Spinal cord (tissue), 10 donors: Measurements from ENCODE around the gene GNS. TPM values are rescaled to one million over a fixed set of nuclear protein-coding genes. Genes with fewer than 3 reads are reported as not detected.

Source experiments
- DNase-seq, 6 donors: peaks; one replicate each; pipeline versions ENCODE4 v3.0.0 to v3.0.0-alpha.2; 2013 to 2015; ENCODE audit warnings: low spot score in 6 of 6, low read depth in 4 of 6
- H3K27ac ChIP-seq: one replicate; pipeline ENCODE4 v1.5.1; 2013; ENCODE audit warnings: low read depth, low read length, control low read depth
- H3K27me3 ChIP-seq: one replicate; pipeline ENCODE4 v1.6.1; 2013; ENCODE audit warnings: low read length; ENCODE audit not compliant: control insufficient read depth, insufficient read depth
- H3K36me3 ChIP-seq: one replicate; pipeline ENCODE4 v1.6.1; 2013; ENCODE audit warnings: low read length; ENCODE audit not compliant: control insufficient read depth, insufficient read depth
- H3K4me1 ChIP-seq: one replicate; pipeline ENCODE4 v1.6.1; 2013; ENCODE audit warnings: low read length; ENCODE audit not compliant: control insufficient read depth, insufficient read depth
- H3K4me3 ChIP-seq: one replicate; pipeline ENCODE4 v1.5.1; 2013; ENCODE audit warnings: low read depth, low read length, control low read depth
- H3K9me3 ChIP-seq: one replicate; pipeline ENCODE4 v1.6.1; 2013; ENCODE audit warnings: low read length; ENCODE audit not compliant: control insufficient read depth, insufficient read depth
- WGBS: methylation state at CpG from one replicate; pipeline ENCODE4 v1.1.5; 2013; ENCODE audit warnings: missing lambda C conversion rate; ENCODE audit not compliant: insufficient coverage; 5-methylcytosine and 5-hydroxymethylcytosine counted together
- polyA plus RNA-seq, 2 donors: library from polyadenylated mRNA; unstranded; fragments of 120-200 nt; gene quantifications; one replicate each; pipeline ENCODE4 v1.2.1, GENCODE V29; 2013; ENCODE audit not compliant: insufficient read length in 2 of 2
- total RNA-seq, 2 donors: library from RNA; depleted of rRNA in 1 of 2; stranded (reverse); fragments of 120-200 nt in 1 of 2; fragments of >200 nt in 1 of 2; gene quantifications; one replicate each; pipeline versions ENCODE4 v1.2.3 to v1.2.4, GENCODE V29; 2013 to 2014
- donor health status: healthy.

The GNS gene
- total and polyA plus RNA-seq, 4 donors = 50.0 to 103 (median 74.6) TPM

DNA sequence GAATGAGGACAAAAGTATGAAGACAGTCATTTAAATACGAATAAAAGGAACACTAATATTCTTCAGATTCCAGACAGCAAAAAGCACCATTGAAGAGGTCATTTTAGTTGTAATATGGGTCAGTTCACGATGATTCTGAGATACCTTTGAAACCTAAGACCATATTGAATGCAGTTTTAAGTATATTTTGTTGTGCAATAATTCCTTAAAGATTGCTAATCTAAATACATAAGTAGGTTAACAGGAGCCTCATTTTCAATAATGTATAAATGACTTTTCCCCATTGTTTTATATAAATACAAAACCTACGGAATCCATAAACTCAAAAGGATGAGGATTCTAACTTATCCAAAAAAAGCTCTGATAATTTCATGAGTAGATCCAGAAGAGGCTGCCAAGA, 5.8 kb downstream of the GNS start:
- Histone ChIP-seq H3K9me3 (no peaks in the 10 kb centered on the region), H3K4me1 (peaks cover 7% of the 10 kb centered on the region), H3K27me3 (no peaks in the 10 kb centered on the region), H3K4me3 (no peak overlapping the region), H3K36me3 (peaks cover 14% of the 10 kb centered on the region), H3K27ac (no peak overlapping the region)
- WGBS = no CpG with 5 or more reads among the region's 3 CpGs
- DNase-seq = no peak

DNA sequence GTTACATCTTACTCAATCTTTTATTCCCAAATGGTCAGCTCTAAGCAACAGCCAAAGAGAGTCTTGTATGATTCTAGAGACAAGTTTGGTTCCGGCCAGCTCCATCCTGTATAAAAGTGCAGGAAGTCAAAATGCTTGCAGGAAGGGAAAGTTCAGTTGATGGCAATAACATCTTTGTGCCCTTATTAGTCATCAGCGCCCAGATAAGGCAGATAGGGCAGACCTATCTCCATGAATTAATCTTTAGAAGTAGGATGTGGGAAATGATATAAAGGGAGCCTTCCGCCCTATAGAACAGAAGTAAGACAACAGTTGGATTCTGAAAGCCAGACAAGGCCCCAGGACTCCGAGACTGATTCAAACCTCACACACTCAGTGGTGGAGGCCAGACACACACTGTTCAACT, 6.4 kb downstream of the GNS start:
- Histone ChIP-seq H3K9me3 (no peaks in the 10 kb centered on the region), H3K27me3 (no peaks in the 10 kb centered on the region), H3K4me3 (no peak overlapping the region), H3K27ac (no peak overlapping the region), H3K36me3 (peaks cover 19% of the 10 kb centered on the region), H3K4me1 (peaks cover 1% of the 10 kb centered on the region)
- WGBS = 90% methylated on average over 3 of the region's 4 CpGs
- no peak for DNase-seq

DNA sequence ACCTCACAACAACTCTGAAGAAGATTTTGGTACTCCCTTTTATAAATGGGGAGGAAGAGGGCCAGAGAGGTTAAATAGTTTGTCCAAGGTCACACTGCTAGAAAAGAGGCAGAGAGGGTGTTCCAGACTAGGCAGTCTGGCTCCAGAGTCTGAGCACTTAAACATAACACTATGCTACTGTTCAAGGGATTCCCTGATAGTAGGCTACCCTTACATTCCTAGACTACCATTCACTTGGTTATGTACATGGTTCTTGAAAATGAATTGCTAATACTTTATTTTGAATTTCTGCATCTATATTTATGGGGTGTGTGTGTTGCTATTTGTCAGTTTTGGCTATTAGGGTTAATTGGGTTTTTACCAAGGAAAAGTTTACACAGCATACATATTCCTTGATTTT, 7.2 kb downstream of the GNS start:
- H3K27ac ChIP-seq = no peak overlapping the region
- DNase-seq = no peak
- H3K4me1 ChIP-seq = no peaks in the 10 kb centered on the region
- H3K4me3 ChIP-seq = no peak overlapping the region
- H3K9me3 ChIP-seq = no peaks in the 10 kb centered on the region
- peaks cover 19% of the 10 kb centered on the region for H3K36me3 ChIP-seq
- no peaks in the 10 kb centered on the region for H3K27me3 ChIP-seq

DNA sequence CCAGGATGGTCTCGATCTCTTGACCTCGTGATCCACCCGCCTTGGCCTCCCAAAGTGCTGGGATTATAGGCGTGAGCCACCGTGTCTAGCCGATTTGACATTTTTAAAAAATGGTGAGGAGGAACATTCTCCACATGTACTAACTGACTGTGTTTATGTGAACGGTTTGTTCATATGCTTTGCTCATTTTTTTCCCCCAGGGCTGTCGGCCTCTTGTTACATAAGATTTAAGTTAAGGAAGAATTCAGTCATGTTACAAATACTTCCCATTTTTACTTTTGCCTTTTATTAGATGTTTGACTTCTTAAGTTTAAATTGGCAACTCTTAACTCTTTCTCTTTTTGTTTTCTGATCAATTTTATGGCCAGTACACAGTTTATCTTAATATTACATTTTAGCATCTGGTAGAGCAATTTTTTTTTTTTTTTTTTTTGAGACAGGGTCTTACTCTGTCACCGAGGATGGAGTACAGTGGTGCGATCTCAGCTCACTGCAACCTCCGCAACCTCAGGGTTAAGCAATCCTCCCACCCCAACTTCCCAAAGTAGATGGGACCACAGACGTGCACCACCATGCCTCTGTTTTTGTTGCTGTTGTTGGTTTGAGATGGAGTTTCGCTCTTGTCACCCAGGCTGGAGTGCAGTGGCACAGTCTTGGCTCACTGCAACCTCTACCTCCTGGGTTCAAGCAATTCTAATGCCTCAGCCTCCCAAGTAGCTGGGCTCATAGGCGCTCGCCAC, 9.6 kb downstream of the GNS start:
- DNase-seq = no peak
- no peak overlapping the region for H3K4me3 ChIP-seq
- no peaks in the 10 kb centered on the region for H3K9me3 ChIP-seq
- no CpG with 5 or more reads among the region's 15 CpGs for WGBS
- peaks cover 23% of the 10 kb centered on the region for H3K36me3 ChIP-seq
- H3K27me3 ChIP-seq = no peaks in the 10 kb centered on the region
- no peaks in the 10 kb centered on the region for H3K4me1 ChIP-seq
- H3K27ac ChIP-seq = no peak overlapping the region

DNA sequence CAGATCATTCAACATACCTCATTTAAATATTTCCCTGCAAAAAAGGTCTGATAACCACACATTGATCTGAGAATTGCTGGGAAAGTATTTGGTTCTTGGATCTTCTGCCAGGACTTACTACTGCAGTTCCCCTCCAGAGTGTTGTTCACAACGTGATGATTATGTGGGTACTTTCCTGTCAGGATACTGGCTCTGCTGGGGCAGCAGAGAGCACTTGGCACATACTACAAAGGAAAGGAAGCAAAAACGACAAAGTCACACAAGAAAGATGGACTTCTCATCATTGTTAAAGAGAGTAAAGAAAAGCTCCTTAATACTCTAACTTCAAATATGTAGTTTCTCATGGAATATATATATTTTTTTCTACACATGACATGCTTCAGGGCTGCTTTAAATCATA, 11.5 kb downstream of the GNS start:
- no CpG with 5 or more reads among the region's 2 CpGs for WGBS
- no peaks in the 10 kb centered on the region for H3K4me1 ChIP-seq
- no peaks in the 10 kb centered on the region for H3K27me3 ChIP-seq
- no peak overlapping the region for H3K4me3 ChIP-seq
- H3K36me3 ChIP-seq = peaks cover 37% of the 10 kb centered on the region
- no peak for DNase-seq
- H3K9me3 ChIP-seq = no peaks in the 10 kb centered on the region
- H3K27ac ChIP-seq = no peak overlapping the region

DNA sequence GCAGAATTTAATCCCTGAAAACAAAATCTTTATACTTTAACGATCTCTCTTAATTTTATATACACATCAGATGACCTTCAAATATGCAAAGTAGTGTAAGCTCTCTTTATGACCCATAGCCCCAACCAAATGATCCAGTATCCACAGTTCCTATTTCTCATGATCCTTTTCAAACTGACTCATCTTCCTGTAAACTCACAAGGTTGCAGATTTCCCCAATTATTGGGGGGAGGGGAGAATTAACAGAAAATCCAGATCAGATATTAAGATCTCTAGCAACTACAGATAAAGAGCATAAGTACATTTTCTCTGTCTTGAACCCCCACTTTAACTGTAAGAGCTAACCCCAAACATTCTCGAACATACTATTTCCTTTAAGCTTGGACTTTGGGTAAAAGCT, 12.5 kb downstream of the GNS start:
- Histone ChIP-seq H3K4me3 (no peak overlapping the region), H3K4me1 (no peaks in the 10 kb centered on the region), H3K36me3 (peaks cover 46% of the 10 kb centered on the region), H3K9me3 (no peaks in the 10 kb centered on the region), H3K27me3 (no peaks in the 10 kb centered on the region), H3K27ac (no peak overlapping the region)
- no peak for DNase-seq
- 100% methylated on average over 2 of the region's 2 CpGs for WGBS

DNA sequence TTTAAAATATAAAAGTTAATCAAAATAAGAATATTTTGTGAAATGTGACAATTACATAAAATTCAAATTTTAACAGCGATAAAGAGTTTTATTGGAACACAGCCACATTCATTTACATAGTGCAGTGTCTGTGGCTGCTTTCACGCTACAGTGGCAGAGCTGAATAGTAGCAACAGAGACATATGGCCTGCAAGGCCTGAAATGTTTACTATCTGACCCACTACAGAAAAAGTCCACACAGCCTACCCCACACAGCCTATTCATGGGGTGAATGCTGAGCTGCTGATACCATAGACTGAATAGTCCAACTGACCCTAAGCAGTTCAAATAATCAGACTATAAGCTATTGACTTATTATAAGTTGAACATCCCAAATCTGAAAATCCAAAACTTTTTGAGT, 13.2 kb downstream of the GNS start:
- WGBS = 78% methylated on average over 1 of the region's 2 CpGs
- H3K27ac ChIP-seq = no peak overlapping the region
- H3K36me3 ChIP-seq = peaks cover 51% of the 10 kb centered on the region
- H3K9me3 ChIP-seq = no peaks in the 10 kb centered on the region
- DNase-seq = peak in 2 of 6 donors; percentile 1 to 7
- no peaks in the 10 kb centered on the region for H3K27me3 ChIP-seq
- H3K4me1 ChIP-seq = no peaks in the 10 kb centered on the region
- no peak overlapping the region for H3K4me3 ChIP-seq

DNA sequence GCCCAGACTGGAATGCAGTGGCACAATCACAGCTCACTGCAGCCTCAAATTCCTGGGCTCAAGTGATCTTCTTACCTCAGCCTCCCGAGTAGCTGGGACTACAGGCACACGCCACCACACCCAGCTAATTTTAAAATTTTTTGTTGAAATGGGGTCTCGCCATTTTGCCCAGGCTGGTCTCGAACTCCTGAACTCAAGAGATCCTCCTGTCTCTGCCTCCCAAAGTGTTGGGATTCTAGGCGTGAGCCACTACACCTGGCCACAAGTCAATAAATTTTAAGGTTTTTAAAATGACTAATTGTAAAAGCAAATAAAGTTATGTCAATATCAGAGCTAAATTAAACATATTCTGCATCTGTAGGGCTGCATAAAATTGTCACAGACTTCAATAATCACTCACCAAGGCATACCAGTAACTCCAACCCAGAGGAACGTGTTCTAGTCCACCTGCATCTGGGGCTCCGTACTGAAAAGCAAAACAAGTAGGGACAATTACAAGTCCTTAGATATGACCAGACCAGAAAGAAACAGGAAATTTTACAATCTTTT, 13.9 kb downstream of the GNS start:
- no peaks in the 10 kb centered on the region for H3K27me3 ChIP-seq
- DNase-seq = no peak
- 96% methylated on average over 4 of the region's 7 CpGs for WGBS
- H3K4me3 ChIP-seq = no peak overlapping the region
- peaks cover 44% of the 10 kb centered on the region for H3K36me3 ChIP-seq
- H3K4me1 ChIP-seq = no peaks in the 10 kb centered on the region
- H3K9me3 ChIP-seq = no peaks in the 10 kb centered on the region
- H3K27ac ChIP-seq = no peak overlapping the region

DNA sequence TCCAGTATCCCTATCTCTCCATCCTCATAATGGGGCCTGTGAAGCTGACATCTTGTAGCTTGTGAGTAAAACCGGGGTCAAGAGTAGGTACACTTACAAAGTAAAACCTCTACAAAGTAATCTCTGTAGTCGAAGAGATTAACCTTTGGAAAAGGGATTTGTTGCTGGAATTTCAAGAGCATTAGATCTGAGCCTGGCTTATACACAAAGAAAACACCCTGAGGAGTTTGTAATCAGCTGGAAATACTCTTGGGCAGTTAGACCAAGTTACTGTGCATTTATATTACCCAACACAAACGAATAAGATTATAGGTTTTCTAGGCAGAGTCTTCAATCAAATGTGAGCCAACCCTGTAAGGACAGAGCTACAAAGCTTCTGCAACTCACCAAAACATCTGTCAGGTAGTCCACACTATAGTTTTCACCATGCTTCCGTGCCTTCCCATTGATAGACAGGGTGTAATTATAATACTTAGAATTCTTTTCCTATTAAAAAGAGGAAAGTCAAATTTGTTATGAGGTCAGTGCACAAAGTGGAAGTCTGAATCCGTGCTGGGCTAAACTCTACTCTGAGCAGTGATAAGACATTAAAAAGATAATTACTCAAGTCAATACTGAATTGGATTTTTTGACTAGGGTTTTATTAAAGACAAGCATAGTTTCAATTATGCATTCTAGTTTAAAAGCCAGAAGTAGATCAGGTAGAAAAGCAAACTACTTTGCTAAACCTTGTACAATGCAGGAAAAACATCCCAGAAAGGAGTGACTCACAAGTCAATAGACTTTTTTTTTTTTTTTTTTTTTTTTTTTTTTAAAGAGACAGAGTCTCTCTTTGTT, 14.6 kb downstream of the GNS start:
- 88% methylated on average over 1 of the region's 5 CpGs for WGBS
- Histone ChIP-seq H3K27ac (no peak overlapping the region), H3K9me3 (no peaks in the 10 kb centered on the region), H3K4me3 (no peak overlapping the region), H3K27me3 (no peaks in the 10 kb centered on the region), H3K4me1 (no peaks in the 10 kb centered on the region), H3K36me3 (peaks cover 39% of the 10 kb centered on the region)
- no peak for DNase-seq
